ENCODE data around the gene CFAP46. TPM values are rescaled to one million over a fixed set of nuclear protein-coding genes. Genes with fewer than 3 reads are reported as not detected.
A peak's percentile ranks its signal among the peaks of the same experiment; 100 is the strongest.
"Not testable (repeated sequence)": the region's sequence is repeated elsewhere in the genome, so short reads cannot be mapped to it uniquely, and the experiment has no call there.

Gene CFAP46
- total and polyA plus RNA-seq, 2 donors from 2014 or later, result 3.8 to 8.3 TPM

GRCh38 chr10:132965411-132966057, 23.2 kb upstream of the CFAP46 start:
- Histone ChIP-seq H3K36me3 (ENCODE audit: control insufficient read depth in 2 of 3, insufficient read depth in 3 of 3, low read length in 3 of 3) (no peaks in the 10 kb centered on the region), H3K9me3 (ENCODE audit: control insufficient read depth in 2 of 3, insufficient read depth in 1 of 3, low read length in 3 of 3) (peaks cover 0 to 6% (median 0%) of the 10 kb centered on the region in 3 donors), H3K9ac (ENCODE audit: low read length in 3 of 3) (peak overlapping the region in 1 of 3 donors; percentile 3), H3K4me3 (ENCODE audit: low read length in 3 of 3) (peak overlapping the region in 2 of 3 donors; percentile 29 to 75), H3K27me3 (ENCODE audit: control insufficient read depth, insufficient read depth, low read length) (no peaks in the 10 kb centered on the region), H3K27ac (ENCODE audit: low read depth in 2 of 2, low read length in 2 of 2) (no peak overlapping the region), H3K4me1 (ENCODE audit: control insufficient read depth in 2 of 3, insufficient read depth in 2 of 3, low read depth in 1 of 3, low read length in 3 of 3) (peaks cover 0 to 8% (median 2%) of the 10 kb centered on the region in 3 donors)
- FAIRE-seq (no peak), DNase-seq (no peak)
- TF ChIP-seq CTCF (IDR thresholded peaks at IDR 0.05; ENCODE audit: borderline replicate concordance, extremely low read depth, insufficient read depth), result no peak
- intact Hi-C loops (cut with DNase I), result no loop called here

GRCh38 chr10:132964707-132965410, 22.5 kb upstream of the CFAP46 start:
- Histone ChIP-seq H3K4me3 (ENCODE audit: low read length in 3 of 3) (peak overlapping the region; percentile 29 to 75 (median 29)), H3K9ac (ENCODE audit: low read length in 3 of 3) (peak overlapping the region in 1 of 3 donors; percentile 28)
- FAIRE-seq; intact Hi-C loops (cut with DNase I); H3K27me3 ChIP-seq (ENCODE audit: control insufficient read depth, insufficient read depth, low read length); H3K27ac ChIP-seq (ENCODE audit: low read depth in 2 of 2, low read length in 2 of 2); H3K4me1 ChIP-seq (ENCODE audit: control insufficient read depth in 2 of 3, insufficient read depth in 2 of 3, low read depth in 1 of 3, low read length in 3 of 3); H3K36me3 ChIP-seq (ENCODE audit: control insufficient read depth in 2 of 3, insufficient read depth in 3 of 3, low read length in 3 of 3); H3K9me3 ChIP-seq (ENCODE audit: control insufficient read depth in 2 of 3, insufficient read depth in 1 of 3, low read length in 3 of 3): not testable (repeated sequence)
- DNase-seq, result peak in 2 of 5 donors; percentile 33 to 74

- Histone ChIP-seq H3K36me3 (ENCODE audit: control insufficient read depth in 2 of 3, insufficient read depth in 3 of 3, low read length in 3 of 3) (no peaks in the 10 kb centered on the region), H3K4me1 (ENCODE audit: control insufficient read depth in 2 of 3, insufficient read depth in 2 of 3, low read depth in 1 of 3, low read length in 3 of 3) (peaks cover 0 to 8% (median 2%) of the 10 kb centered on the region in 3 donors), H3K4me3 (ENCODE audit: low read length in 3 of 3) (peak overlapping the region in 2 of 3 donors; percentile 29 to 75), H3K27me3 (ENCODE audit: control insufficient read depth, insufficient read depth, low read length) (no peaks in the 10 kb centered on the region), H3K27ac (ENCODE audit: low read depth in 2 of 2, low read length in 2 of 2) (no peak overlapping the region), H3K9me3 (ENCODE audit: control insufficient read depth in 2 of 3, insufficient read depth in 1 of 3, low read length in 3 of 3) (peaks cover 0 to 5% (median 0%) of the 10 kb centered on the region in 3 donors), H3K9ac (ENCODE audit: low read length in 3 of 3) (no peak overlapping the region)
- TF ChIP-seq CTCF (IDR thresholded peaks at IDR 0.05; ENCODE audit: borderline replicate concordance, extremely low read depth, insufficient read depth), result no peak
- intact Hi-C loops (cut with DNase I), result no loop called here
- FAIRE-seq, result no peak
- no peak for DNase-seq
These were observed 21.9 kb upstream of the CFAP46 start for GRCh38 chr10:132964231-132964630.

GRCh38 chr10:132963430-132963960, 21.1 kb upstream of the CFAP46 start:
- TF ChIP-seq CTCF (IDR thresholded peaks at IDR 0.05; ENCODE audit: borderline replicate concordance, extremely low read depth, insufficient read depth), result no peak
- FAIRE-seq (no peak), DNase-seq (peak in 2 of 5 donors; percentile 38 to 63)
- Histone ChIP-seq H3K4me3 (ENCODE audit: low read length in 3 of 3) (no peak overlapping the region), H3K9ac (ENCODE audit: low read length in 3 of 3) (no peak overlapping the region), H3K4me1 (ENCODE audit: control insufficient read depth in 2 of 3, insufficient read depth in 2 of 3, low read depth in 1 of 3, low read length in 3 of 3) (peaks cover 0 to 11% (median 2%) of the 10 kb centered on the region in 3 donors), H3K27ac (ENCODE audit: low read depth in 2 of 2, low read length in 2 of 2) (no peak overlapping the region), H3K27me3 (ENCODE audit: control insufficient read depth, insufficient read depth, low read length) (no peaks in the 10 kb centered on the region), H3K9me3 (ENCODE audit: control insufficient read depth in 2 of 3, insufficient read depth in 1 of 3, low read length in 3 of 3) (no peaks in the 10 kb centered on the region), H3K36me3 (ENCODE audit: control insufficient read depth in 2 of 3, insufficient read depth in 3 of 3, low read length in 3 of 3) (no peaks in the 10 kb centered on the region)
- intact Hi-C loops (cut with DNase I), result no loop called here
